WTC11 (cell line): ENCODE results near the gene SLC31A2.

ENCODE experiments used
- GABPB1 ChIP-seq: sonication (generic); formaldehyde crosslinking; IDR thresholded peaks from 2 replicates; pipeline ENCODE4 v1.8.1; 2023; ENCODE audit warnings: mild to moderate bottlenecking, missing genetic modification reagents
- KAT7 ChIP-seq: sonication (generic); formaldehyde crosslinking; IDR thresholded peaks from 2 replicates; pipeline ENCODE4 v1.8.1; 2023; ENCODE audit warnings: missing genetic modification reagents, mild to moderate bottlenecking, borderline replicate concordance
- NR1H2 ChIP-seq: sonication (generic); formaldehyde crosslinking; IDR thresholded peaks from 2 replicates; pipeline ENCODE4 v1.9.0; 2021; ENCODE audit warnings: mild to moderate bottlenecking, moderate library complexity, missing genetic modification reagents
- NR2C2 ChIP-seq: sonication (generic); formaldehyde crosslinking; IDR thresholded peaks from 2 replicates; pipeline ENCODE4 v1.8.0; 2022; ENCODE audit warnings: mild to moderate bottlenecking, missing genetic modification reagents
- TF ChIP-seq, protein P1 (sequence below): fragments of 200-600 bp; IDR thresholded peaks from 2 replicates; pipeline ENCODE4 v1.8.0; 2022; ENCODE audit warnings: antibody characterized with exemption
- TF ChIP-seq, protein P2 (sequence below): sonication (generic); formaldehyde crosslinking; IDR thresholded peaks from 2 replicates; pipeline ENCODE4 v1.8.0; 2022; ENCODE audit warnings: mild to moderate bottlenecking, missing genetic modification reagents
- TF ChIP-seq, protein P3 (sequence below): sonication (generic); formaldehyde crosslinking; IDR thresholded peaks from 2 replicates; pipeline ENCODE4 v1.8.1; 2022; ENCODE audit warnings: low read depth, missing genetic modification reagents, borderline replicate concordance
- TF ChIP-seq, protein P4 (sequence below): sonication (generic); formaldehyde crosslinking; IDR thresholded peaks from 2 replicates; pipeline ENCODE4 v1.8.1; 2022; ENCODE audit warnings: low read depth, mild to moderate bottlenecking, moderate library complexity, missing genetic modification reagents, borderline replicate concordance
- TF ChIP-seq, protein P5 (sequence below): sonication (generic); formaldehyde crosslinking; IDR thresholded peaks from 2 replicates; pipeline ENCODE4 v1.8.0; 2023; ENCODE audit warnings: missing genetic modification reagents

DNA sequence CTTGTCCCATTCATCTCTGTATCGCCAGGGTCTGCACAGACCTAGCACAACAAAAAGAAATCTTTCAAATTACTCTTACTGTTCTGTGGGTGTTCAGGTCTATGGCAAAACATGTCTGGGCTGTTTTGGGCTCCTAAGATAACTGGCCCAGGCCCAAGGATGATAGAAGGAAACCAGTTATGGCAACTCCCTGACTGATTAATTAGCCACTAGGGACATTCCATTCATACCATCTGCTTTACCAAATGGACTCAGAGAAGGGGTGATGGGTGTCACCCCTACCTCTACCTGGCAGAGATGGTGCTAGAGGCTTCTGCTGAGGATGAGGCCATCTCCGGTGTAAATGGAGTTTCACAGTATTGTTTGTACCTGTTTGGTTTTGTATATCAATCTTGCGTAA is 1.9 kb downstream of the SLC31A2 start:
- TF ChIP-seq, protein P1, sequence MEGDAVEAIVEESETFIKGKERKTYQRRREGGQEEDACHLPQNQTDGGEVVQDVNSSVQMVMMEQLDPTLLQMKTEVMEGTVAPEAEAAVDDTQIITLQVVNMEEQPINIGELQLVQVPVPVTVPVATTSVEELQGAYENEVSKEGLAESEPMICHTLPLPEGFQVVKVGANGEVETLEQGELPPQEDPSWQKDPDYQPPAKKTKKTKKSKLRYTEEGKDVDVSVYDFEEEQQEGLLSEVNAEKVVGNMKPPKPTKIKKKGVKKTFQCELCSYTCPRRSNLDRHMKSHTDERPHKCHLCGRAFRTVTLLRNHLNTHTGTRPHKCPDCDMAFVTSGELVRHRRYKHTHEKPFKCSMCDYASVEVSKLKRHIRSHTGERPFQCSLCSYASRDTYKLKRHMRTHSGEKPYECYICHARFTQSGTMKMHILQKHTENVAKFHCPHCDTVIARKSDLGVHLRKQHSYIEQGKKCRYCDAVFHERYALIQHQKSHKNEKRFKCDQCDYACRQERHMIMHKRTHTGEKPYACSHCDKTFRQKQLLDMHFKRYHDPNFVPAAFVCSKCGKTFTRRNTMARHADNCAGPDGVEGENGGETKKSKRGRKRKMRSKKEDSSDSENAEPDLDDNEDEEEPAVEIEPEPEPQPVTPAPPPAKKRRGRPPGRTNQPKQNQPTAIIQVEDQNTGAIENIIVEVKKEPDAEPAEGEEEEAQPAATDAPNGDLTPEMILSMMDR = no peak
- no peak for TF ChIP-seq NR2C2 (CRISPR knock-in tag)
- TF ChIP-seq, protein P2, sequence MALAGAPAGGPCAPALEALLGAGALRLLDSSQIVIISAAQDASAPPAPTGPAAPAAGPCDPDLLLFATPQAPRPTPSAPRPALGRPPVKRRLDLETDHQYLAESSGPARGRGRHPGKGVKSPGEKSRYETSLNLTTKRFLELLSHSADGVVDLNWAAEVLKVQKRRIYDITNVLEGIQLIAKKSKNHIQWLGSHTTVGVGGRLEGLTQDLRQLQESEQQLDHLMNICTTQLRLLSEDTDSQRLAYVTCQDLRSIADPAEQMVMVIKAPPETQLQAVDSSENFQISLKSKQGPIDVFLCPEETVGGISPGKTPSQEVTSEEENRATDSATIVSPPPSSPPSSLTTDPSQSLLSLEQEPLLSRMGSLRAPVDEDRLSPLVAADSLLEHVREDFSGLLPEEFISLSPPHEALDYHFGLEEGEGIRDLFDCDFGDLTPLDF (CRISPR knock-in tag) = no peak
- TF ChIP-seq, protein P3, sequence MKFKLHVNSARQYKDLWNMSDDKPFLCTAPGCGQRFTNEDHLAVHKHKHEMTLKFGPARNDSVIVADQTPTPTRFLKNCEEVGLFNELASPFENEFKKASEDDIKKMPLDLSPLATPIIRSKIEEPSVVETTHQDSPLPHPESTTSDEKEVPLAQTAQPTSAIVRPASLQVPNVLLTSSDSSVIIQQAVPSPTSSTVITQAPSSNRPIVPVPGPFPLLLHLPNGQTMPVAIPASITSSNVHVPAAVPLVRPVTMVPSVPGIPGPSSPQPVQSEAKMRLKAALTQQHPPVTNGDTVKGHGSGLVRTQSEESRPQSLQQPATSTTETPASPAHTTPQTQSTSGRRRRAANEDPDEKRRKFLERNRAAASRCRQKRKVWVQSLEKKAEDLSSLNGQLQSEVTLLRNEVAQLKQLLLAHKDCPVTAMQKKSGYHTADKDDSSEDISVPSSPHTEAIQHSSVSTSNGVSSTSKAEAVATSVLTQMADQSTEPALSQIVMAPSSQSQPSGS (CRISPR knock-in tag) = no peak
- TF ChIP-seq, protein P4, sequence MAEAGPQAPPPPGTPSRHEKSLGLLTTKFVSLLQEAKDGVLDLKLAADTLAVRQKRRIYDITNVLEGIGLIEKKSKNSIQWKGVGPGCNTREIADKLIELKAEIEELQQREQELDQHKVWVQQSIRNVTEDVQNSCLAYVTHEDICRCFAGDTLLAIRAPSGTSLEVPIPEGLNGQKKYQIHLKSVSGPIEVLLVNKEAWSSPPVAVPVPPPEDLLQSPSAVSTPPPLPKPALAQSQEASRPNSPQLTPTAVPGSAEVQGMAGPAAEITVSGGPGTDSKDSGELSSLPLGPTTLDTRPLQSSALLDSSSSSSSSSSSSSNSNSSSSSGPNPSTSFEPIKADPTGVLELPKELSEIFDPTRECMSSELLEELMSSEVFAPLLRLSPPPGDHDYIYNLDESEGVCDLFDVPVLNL (CRISPR knock-in tag) = no peak
- TF ChIP-seq, protein P5, sequence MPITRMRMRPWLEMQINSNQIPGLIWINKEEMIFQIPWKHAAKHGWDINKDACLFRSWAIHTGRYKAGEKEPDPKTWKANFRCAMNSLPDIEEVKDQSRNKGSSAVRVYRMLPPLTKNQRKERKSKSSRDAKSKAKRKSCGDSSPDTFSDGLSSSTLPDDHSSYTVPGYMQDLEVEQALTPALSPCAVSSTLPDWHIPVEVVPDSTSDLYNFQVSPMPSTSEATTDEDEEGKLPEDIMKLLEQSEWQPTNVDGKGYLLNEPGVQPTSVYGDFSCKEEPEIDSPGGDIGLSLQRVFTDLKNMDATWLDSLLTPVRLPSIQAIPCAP = no peak
- TF ChIP-seq GABPB1 = no peak
- no peak for TF ChIP-seq NR1H2 (CRISPR knock-in tag)
- no peak for TF ChIP-seq KAT7 (CRISPR knock-in tag)
